22Rv1 (cell line): ENCODE data around the gene ZFP62.

Experiments used
- CTCF ChIP-seq: fragments of 450-650 bp; IDR thresholded peaks from 2 replicates; pipeline ENCODE4 v1.5.1; 2017; ENCODE audit warnings: mild to moderate bottlenecking
- ZFX ChIP-seq: fragments of 450-650 bp; IDR thresholded peaks from 2 replicates; pipeline ENCODE4 v1.6.1; 2017; ENCODE audit warnings: antibody characterized with exemption, borderline replicate concordance

GRCh38 chr5:180839227-180839626 lies 21.8 kb downstream of the ZFP62 start:
- TF ChIP-seq CTCF (no peak), ZFX (no peak)
